ENCODE results near the gene MYO7A. TPM values are rescaled to one million over a fixed set of nuclear protein-coding genes. Genes with fewer than 3 reads are reported as not detected.

MYO7A gene
- polyA plus RNA-seq, 1 experiment, result not detected

- ChIA-PET CTCF (interaction anchor here (0.6 to 1.4 kb wide), 2 partner anchors 89 to 189 kb away, joined by 3 read pairs; no protein-coding TSS in a partner anchor), POLR2A (no interaction called here)
- H3K4me3 ChIP-seq (ENCODE audit: low read depth, low read length), result no peak overlapping the region
- no peak overlapping the region for H3K27ac ChIP-seq (ENCODE audit: low read depth, low read length)
- no peak for DNase-seq (ENCODE audit: low read depth, low spot score)
- no peak for TF ChIP-seq CTCF (IDR thresholded peaks at IDR 0.05; ENCODE audit: low read depth, low read length)
- H3K9me3 ChIP-seq (ENCODE audit: control insufficient read depth, insufficient read depth, low read length), result no peaks in the 10 kb centered on the region
- no peaks in the 10 kb centered on the region for H3K27me3 ChIP-seq (ENCODE audit: control insufficient read depth, insufficient read depth, low read length)
These were observed 108.9 kb downstream of the MYO7A start for GRCh38 chr11:77236901-77237300.

GRCh38 chr11:77244277-77245027 lies 116.4 kb downstream of the MYO7A start:
- DNase-seq (ENCODE audit: low read depth, low spot score), result no peak
- ChIA-PET POLR2A (no interaction called here), CTCF (no interaction called here)
- Histone ChIP-seq H3K9me3 (ENCODE audit: control insufficient read depth, insufficient read depth, low read length) (no peaks in the 10 kb centered on the region), H3K27me3 (ENCODE audit: control insufficient read depth, insufficient read depth, low read length) (no peaks in the 10 kb centered on the region), H3K4me3 (ENCODE audit: low read depth, low read length) (no peak overlapping the region), H3K27ac (ENCODE audit: low read depth, low read length) (peak overlapping the region; percentile 62)
- no peak for TF ChIP-seq CTCF (IDR thresholded peaks at IDR 0.05; ENCODE audit: low read depth, low read length)

GRCh38 chr11:77249427-77249826 lies 121.4 kb downstream of the MYO7A start:
- TF ChIP-seq CTCF (IDR thresholded peaks at IDR 0.05; ENCODE audit: low read depth, low read length), result no peak
- POLR2A ChIA-PET, result no interaction called here

GRCh38 chr11:77250881-77251640 lies 123.0 kb downstream of the MYO7A start:
- DNase-seq (ENCODE audit: low read depth, low spot score), result no peak
- H3K4me3 ChIP-seq (ENCODE audit: low read depth, low read length), result no peak overlapping the region
- H3K27ac ChIP-seq (ENCODE audit: low read depth, low read length), result no peak overlapping the region
- H3K9me3 ChIP-seq (ENCODE audit: control insufficient read depth, insufficient read depth, low read length), result peaks cover 3% of the 10 kb centered on the region
- TF ChIP-seq CTCF (IDR thresholded peaks at IDR 0.05; ENCODE audit: low read depth, low read length), result no peak
- ChIA-PET CTCF (no interaction called here), POLR2A (interaction anchor here (0.7 kb wide), 1 partner anchor 13 kb away, joined by 3 read pairs; no protein-coding TSS in a partner anchor)
- no peaks in the 10 kb centered on the region for H3K27me3 ChIP-seq (ENCODE audit: control insufficient read depth, insufficient read depth, low read length)

More at GRCh38 chr11:77249427-77249826, 121.4 kb downstream of the MYO7A start:
- DNase-seq (ENCODE audit: low read depth, low spot score), result no peak
- no peaks in the 10 kb centered on the region for H3K27me3 ChIP-seq (ENCODE audit: control insufficient read depth, insufficient read depth, low read length)
- H3K4me3 ChIP-seq (ENCODE audit: low read depth, low read length), result no peak overlapping the region
- H3K27ac ChIP-seq (ENCODE audit: low read depth, low read length), result no peak overlapping the region
- H3K9me3 ChIP-seq (ENCODE audit: control insufficient read depth, insufficient read depth, low read length), result peaks cover 3% of the 10 kb centered on the region
- CTCF ChIA-PET, result interaction anchor here (0.7 to 1.1 kb wide), 3 partner anchors 54 to 299 kb away, joined by 3 read pairs; no protein-coding TSS in a partner anchor

All from AG04450 (cell line).